Activated naive CD4-positive, alpha-beta T cell treated with anti-CD3 and anti-CD28 coated beads for 36 hours (primary cell): ENCODE data around the gene POM121C. TPM values are rescaled to one million over a fixed set of nuclear protein-coding genes. Genes with fewer than 3 reads are reported as not detected.
A peak's percentile ranks its signal among the peaks of the same experiment; 100 is the strongest.
"Not testable (repeated sequence)": the region's sequence is repeated elsewhere in the genome, so short reads cannot be mapped to it uniquely, and the experiment has no call there.

ENCODE experiments used
- CTCF ChIA-PET: fragments of 350-600 bp; sonication (Branson Sonifier 250); formaldehyde crosslinking; loops from one replicate; lab custom pipeline; 2021; ENCODE audit warnings: antibody characterized with exemption; lab: Charles Lee
- DNase-seq: peaks from one replicate; pipeline ENCODE4 v3.0.0-alpha.2; 2020
- H3K27ac Mint-ChIP-seq: one replicate; pipeline ENCODE4 v1.8.0; 2021; ENCODE audit warnings: mild to moderate bottlenecking, mixed read lengths
- H3K27me3 Mint-ChIP-seq: one replicate; pipeline ENCODE4 v1.8.0; 2021; ENCODE audit warnings: low read depth, mixed read lengths
- H3K36me3 Mint-ChIP-seq: one replicate; pipeline ENCODE4 v1.8.0; 2021; ENCODE audit warnings: low read depth, mixed read lengths
- H3K4me1 Mint-ChIP-seq: one replicate; pipeline ENCODE4 v1.8.0; 2021; ENCODE audit warnings: low read depth, mixed read lengths
- H3K4me3 Mint-ChIP-seq: one replicate; pipeline ENCODE4 v1.8.0; 2021; ENCODE audit warnings: mild to moderate bottlenecking, moderate library complexity, mixed read lengths
- H3K9me3 Mint-ChIP-seq: one replicate; pipeline ENCODE4 v1.8.0; 2021; ENCODE audit warnings: mixed read lengths
- intact Hi-C: fragments of 100-400 bp; cut with micrococcal nuclease; formaldehyde crosslinking; loops from one replicate; pipeline ENCODE4 v1.15.1; 2023
- total RNA-seq, 2 experiments: library from RNA; stranded (reverse); gene quantifications; one replicate each; pipeline ENCODE4 v1.2.3, GENCODE V29; 2021

Gene POM121C
- total RNA-seq, 2 experiments from 2014 or later: 43.9 to 44.1 TPM

GRCh38 chr7:75477457-75477856, 8.6 kb downstream of the POM121C start:
- H3K4me1 Mint-ChIP-seq, H3K27me3 Mint-ChIP-seq, H3K27ac Mint-ChIP-seq, H3K4me3 Mint-ChIP-seq, H3K9me3 Mint-ChIP-seq, CTCF ChIA-PET, H3K36me3 Mint-ChIP-seq, intact Hi-C loops, DNase-seq: not testable (repeated sequence)

- CTCF ChIA-PET, DNase-seq, intact Hi-C loops, H3K9me3 Mint-ChIP-seq, H3K27me3 Mint-ChIP-seq, H3K4me3 Mint-ChIP-seq, H3K27ac Mint-ChIP-seq, H3K4me1 Mint-ChIP-seq: not testable (repeated sequence)
- H3K36me3 Mint-ChIP-seq: peaks cover 22% of the 10 kb centered on the region
Observed at GRCh38 chr7:75470166-75470565, 15.9 kb downstream of the POM121C start.

- H3K9me3 Mint-ChIP-seq, H3K27ac Mint-ChIP-seq, H3K4me3 Mint-ChIP-seq, CTCF ChIA-PET, H3K36me3 Mint-ChIP-seq, DNase-seq, H3K4me1 Mint-ChIP-seq, intact Hi-C loops, H3K27me3 Mint-ChIP-seq: not testable (repeated sequence)
Observed at GRCh38 chr7:75460541-75460940, 25.6 kb downstream of the POM121C start.

GRCh38 chr7:75458034-75458433, 28.1 kb downstream of the POM121C start:
- intact Hi-C loops, CTCF ChIA-PET, H3K27me3 Mint-ChIP-seq, H3K4me3 Mint-ChIP-seq, H3K9me3 Mint-ChIP-seq, DNase-seq, H3K36me3 Mint-ChIP-seq, H3K27ac Mint-ChIP-seq, H3K4me1 Mint-ChIP-seq: not testable (repeated sequence)

- intact Hi-C loops, H3K27me3 Mint-ChIP-seq, H3K9me3 Mint-ChIP-seq, H3K4me1 Mint-ChIP-seq, DNase-seq, H3K27ac Mint-ChIP-seq, H3K4me3 Mint-ChIP-seq, H3K36me3 Mint-ChIP-seq, CTCF ChIA-PET: not testable (repeated sequence)
Observed at GRCh38 chr7:75456403-75456802, 29.7 kb downstream of the POM121C start.

GRCh38 chr7:75452494-75452955, 33.6 kb downstream of the POM121C start:
- CTCF ChIA-PET: interaction anchor here (1.2 kb wide), 1 partner anchor 189 kb away, joined by 4 read pairs; no protein-coding TSS in a partner anchor
- H3K9me3 Mint-ChIP-seq, H3K4me1 Mint-ChIP-seq, DNase-seq, H3K4me3 Mint-ChIP-seq, H3K27me3 Mint-ChIP-seq, H3K36me3 Mint-ChIP-seq, H3K27ac Mint-ChIP-seq: not testable (repeated sequence)
- intact Hi-C loops: loop anchor here (2.0 to 5.0 kb wide), 2 partner anchors 190 to 310 kb away; no protein-coding TSS in a partner anchor

GRCh38 chr7:75449946-75450345, 36.2 kb downstream of the POM121C start:
- CTCF ChIA-PET, H3K27me3 Mint-ChIP-seq, H3K9me3 Mint-ChIP-seq, H3K36me3 Mint-ChIP-seq, DNase-seq, H3K4me3 Mint-ChIP-seq, H3K4me1 Mint-ChIP-seq, H3K27ac Mint-ChIP-seq: not testable (repeated sequence)
- intact Hi-C loops: loop anchor here (5.0 kb wide), 1 partner anchor 312 kb away; no protein-coding TSS in a partner anchor

GRCh38 chr7:75442465-75443111, 43.5 kb downstream of the POM121C start:
- Mint-ChIP-seq H3K36me3 (peaks cover 22% of the 10 kb centered on the region), H3K4me3 (peak overlapping the region; percentile 87), H3K4me1 (peaks cover 11% of the 10 kb centered on the region), H3K27ac (peak overlapping the region; percentile 89)
- peak; percentile 18 for DNase-seq
- intact Hi-C loops, H3K27me3 Mint-ChIP-seq, CTCF ChIA-PET, H3K9me3 Mint-ChIP-seq: not testable (repeated sequence)

- peak overlapping the region; percentile 86 for H3K27ac Mint-ChIP-seq
- peak overlapping the region; percentile 88 for H3K4me3 Mint-ChIP-seq
- H3K9me3 Mint-ChIP-seq, DNase-seq, H3K27me3 Mint-ChIP-seq, CTCF ChIA-PET, intact Hi-C loops: not testable (repeated sequence)
- H3K36me3 Mint-ChIP-seq: peaks cover 22% of the 10 kb centered on the region
- peaks cover 11% of the 10 kb centered on the region for H3K4me1 Mint-ChIP-seq
Observed at GRCh38 chr7:75442101-75442464, 44.0 kb downstream of the POM121C start.

- H3K4me3 Mint-ChIP-seq, H3K9me3 Mint-ChIP-seq, H3K27me3 Mint-ChIP-seq, intact Hi-C loops, DNase-seq, CTCF ChIA-PET: not testable (repeated sequence)
- peaks cover 35% of the 10 kb centered on the region for H3K36me3 Mint-ChIP-seq
- peak overlapping the region; percentile 18 for H3K27ac Mint-ChIP-seq
- H3K4me1 Mint-ChIP-seq: peaks cover 20% of the 10 kb centered on the region
Observed at GRCh38 chr7:75439000-75439399, 47.1 kb downstream of the POM121C start.

GRCh38 chr7:75423481-75423880, 62.6 kb downstream of the POM121C start:
- CTCF ChIA-PET, H3K4me3 Mint-ChIP-seq, H3K27ac Mint-ChIP-seq, intact Hi-C loops, H3K4me1 Mint-ChIP-seq, H3K9me3 Mint-ChIP-seq, DNase-seq, H3K27me3 Mint-ChIP-seq: not testable (repeated sequence)
- peaks cover 11% of the 10 kb centered on the region for H3K36me3 Mint-ChIP-seq

GRCh38 chr7:75421798-75422710, 64.0 kb downstream of the POM121C start:
- H3K27me3 Mint-ChIP-seq, H3K4me3 Mint-ChIP-seq, DNase-seq, H3K4me1 Mint-ChIP-seq, H3K9me3 Mint-ChIP-seq, intact Hi-C loops, CTCF ChIA-PET, H3K27ac Mint-ChIP-seq, H3K36me3 Mint-ChIP-seq: not testable (repeated sequence)
